K562 (cell line): Measurements from ENCODE around the gene TMF1. TPM values are rescaled to one million over a fixed set of nuclear protein-coding genes. Genes with fewer than 3 reads are reported as not detected.

Source experiments
- CHD2 ChIP-seq: IDR thresholded peaks from 2 replicates; pipeline ENCODE4 v1.6.1; 2011; ENCODE audit warnings: low read depth, low read length
- DACH1 ChIP-seq: fragments of 450-650 bp; IDR thresholded peaks from 2 replicates; pipeline ENCODE4 v1.6.1; 2018; ENCODE audit not compliant: partially characterized antibody
- FOXK1 ChIP-seq: sonication (generic); formaldehyde crosslinking; IDR thresholded peaks from 2 replicates; pipeline ENCODE4 v1.8.0; 2022; ENCODE audit warnings: missing genetic modification reagents, mild to moderate bottlenecking, borderline replicate concordance
- FOXK2 ChIP-seq, 2 experiments: fragments of 450-650 bp; IDR thresholded peaks in 1 of 2; conservative IDR thresholded peaks in 1 of 2; 2 replicates each; pipeline ENCODE4 v1.6.1; 2016; ENCODE audit warnings: low read depth in 2 of 2, mild to moderate bottlenecking in 1 of 2
- GABPB1 ChIP-seq: sonication (generic); formaldehyde crosslinking; IDR thresholded peaks from 2 replicates; pipeline ENCODE4 v1.8.0; 2022; ENCODE audit warnings: mild to moderate bottlenecking, missing genetic modification reagents
- HOXB6 ChIP-seq: fragments of 250-450 bp; sonication (Bioruptor Pico); IDR thresholded peaks from 2 replicates; pipeline ENCODE4 v1.5.1; 2022; ENCODE audit warnings: mild to moderate bottlenecking, borderline replicate concordance
- NELFE ChIP-seq: IDR thresholded peaks from 2 replicates; pipeline ENCODE4 v1.6.1; 2011; ENCODE audit warnings: mild to moderate bottlenecking; ENCODE audit not compliant: insufficient read depth, insufficient read length
- NFYB ChIP-seq: IDR thresholded peaks from 2 replicates; pipeline ENCODE4 v1.6.1; 2011; ENCODE audit warnings: mild to moderate bottlenecking, moderate library complexity; ENCODE audit not compliant: insufficient read length; ENCODE audit errors: extremely low read depth
- SP2 ChIP-seq: IDR thresholded peaks from 2 replicates; pipeline ENCODE4 v1.6.1; 2011; ENCODE audit warnings: mild to moderate bottlenecking, low read depth, low read length, moderate library complexity; ENCODE audit not compliant: poor library complexity, severe bottlenecking; ENCODE audit errors: extremely low read depth
- TAF9B ChIP-seq: fragments of 450-650 bp; IDR thresholded peaks from 2 replicates; pipeline ENCODE4 v1.6.1; 2018; ENCODE audit warnings: mild to moderate bottlenecking; ENCODE audit not compliant: partially characterized antibody
- TEAD4 ChIP-seq, 2 experiments: sonication (generic) in 1 of 2; formaldehyde crosslinking in 1 of 2; IDR thresholded peaks; 2 replicates each; pipeline versions ENCODE4 v1.6.1 to v1.8.0; 2012 to 2022; ENCODE audit warnings: borderline replicate concordance in 1 of 2, inconsistent platforms in 1 of 2, low read length in 1 of 2, mild to moderate bottlenecking in 1 of 2, missing genetic modification reagents in 1 of 2
- ZNF140 ChIP-seq: fragments of 250-450 bp; sonication (Bioruptor Pico); IDR thresholded peaks from 2 replicates; pipeline ENCODE4 v1.8.0; 2021; ENCODE audit warnings: moderate library complexity, mild to moderate bottlenecking, inconsistent platforms
- polyA plus RNA-seq, 8 experiments: library from polyadenylated mRNA; depleted of rRNA in 4 of 8; stranded (reverse) in 5 of 8; unstranded in 3 of 8; fragments of >200 nt; fragmentation: Nextera tagmentation in 2 of 8; fragmentation: Illumina TruSeq in 1 of 8; extraction: Ambion mirVana in 2 of 8; extraction: Trizol in 1 of 8; gene quantifications; 2 replicates each; pipeline versions ENCODE4 v1.2.1 to v1.2.3, GENCODE V29; 2011 to 2014; ENCODE audit warnings: inconsistent platforms in 1 of 8, missing spikeins in 1 of 8
- total RNA-seq, 7 experiments: library from RNA; depleted of rRNA in 6 of 7; stranded (reverse); fragments of >200 nt in 6 of 7; fragmentation: Illumina TruSeq in 2 of 7; extraction: Trizol in 2 of 7; gene quantifications; 2 replicates each; pipeline versions ENCODE4 v1.2.1 to v1.2.3, GENCODE V29; 2011 to 2021; ENCODE audit warnings: low replicate concordance in 1 of 7
- TF ChIP-seq, protein P1 (sequence below): fragments of 200-800 bp; sonication (Bioruptor generic); IDR thresholded peaks from 2 replicates; pipeline ENCODE4 v1.6.1; 2017; ENCODE audit warnings: missing genetic modification characterization, missing compliant biosample characterization
- TF ChIP-seq, protein P2 (sequence below), 2 experiments: IDR thresholded peaks; 2 replicates each; pipeline ENCODE4 v1.6.1; 2012; ENCODE audit warnings: improper control_type of control experiment in 2 of 2, low read depth in 2 of 2, low read length in 2 of 2, borderline replicate concordance in 1 of 2
- TF ChIP-seq, protein P3 (sequence below), 2 experiments: fragments of 450-650 bp; conservative IDR thresholded peaks; 2 replicates each; pipeline ENCODE4 v1.6.1; 2017; ENCODE audit warnings: mild to moderate bottlenecking in 2 of 2, moderate library complexity in 2 of 2
- TF ChIP-seq, protein P4 (sequence below): fragments of 250-450 bp; sonication (Bioruptor Pico); IDR thresholded peaks from 2 replicates; pipeline ENCODE4 v1.5.0; 2022; ENCODE audit warnings: mild to moderate bottlenecking
- TF ChIP-seq, protein P5 (sequence below): fragments of 250-450 bp; sonication (Bioruptor Pico); IDR thresholded peaks from 2 replicates; pipeline ENCODE4 v1.8.0; 2022; ENCODE audit warnings: moderate library complexity, mild to moderate bottlenecking, inconsistent platforms

TMF1 gene
- total and polyA plus RNA-seq, 9 of the 15 experiments (the other 6 are each of a cell fraction or from before 2014, with no cell fraction given): 3.1 to 13.9 (median 10.3) TPM

DNA sequence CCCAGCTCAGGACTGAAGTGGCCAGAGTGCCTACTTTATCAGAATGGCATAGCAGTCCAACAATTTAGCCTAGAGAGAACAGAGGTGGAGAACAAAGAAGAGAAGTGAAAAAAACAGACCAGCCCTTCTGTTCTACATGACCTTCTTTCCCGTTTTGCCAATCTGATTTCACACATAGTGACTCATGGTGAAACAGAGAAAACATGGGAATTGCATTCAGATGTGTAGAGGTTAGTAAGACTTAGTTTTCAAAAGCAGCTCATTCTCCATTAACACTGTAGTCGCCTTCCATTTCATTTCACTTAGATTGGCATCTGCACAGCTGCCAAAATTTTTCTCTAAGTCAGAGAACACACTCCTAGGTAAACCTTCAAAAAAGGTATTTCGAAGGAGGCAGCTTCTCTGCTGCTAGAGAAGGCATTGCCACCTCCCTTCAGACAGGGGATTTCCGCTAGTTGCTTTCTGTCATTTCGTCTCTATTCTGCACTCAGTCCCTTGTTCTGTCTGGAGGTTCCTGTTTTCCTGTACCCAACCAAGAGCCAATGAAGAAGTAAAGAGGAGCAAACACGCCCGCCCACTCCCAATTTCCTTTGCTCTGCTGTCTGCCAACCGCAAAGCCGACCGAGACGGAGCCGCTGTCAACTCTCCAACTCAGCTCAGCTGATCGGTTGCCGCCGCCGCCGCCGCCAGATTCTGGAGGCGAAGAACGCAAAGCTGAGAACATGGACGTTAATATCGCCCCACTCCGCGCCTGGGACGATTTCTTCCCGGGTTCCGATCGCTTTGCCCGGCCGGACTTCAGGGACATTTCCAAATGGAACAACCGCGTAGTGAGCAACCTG lies 32.4 kb upstream of the TMF1 start, which contains the start of gene ARL6IP5 (continued):
- TF ChIP-seq, protein P1, sequence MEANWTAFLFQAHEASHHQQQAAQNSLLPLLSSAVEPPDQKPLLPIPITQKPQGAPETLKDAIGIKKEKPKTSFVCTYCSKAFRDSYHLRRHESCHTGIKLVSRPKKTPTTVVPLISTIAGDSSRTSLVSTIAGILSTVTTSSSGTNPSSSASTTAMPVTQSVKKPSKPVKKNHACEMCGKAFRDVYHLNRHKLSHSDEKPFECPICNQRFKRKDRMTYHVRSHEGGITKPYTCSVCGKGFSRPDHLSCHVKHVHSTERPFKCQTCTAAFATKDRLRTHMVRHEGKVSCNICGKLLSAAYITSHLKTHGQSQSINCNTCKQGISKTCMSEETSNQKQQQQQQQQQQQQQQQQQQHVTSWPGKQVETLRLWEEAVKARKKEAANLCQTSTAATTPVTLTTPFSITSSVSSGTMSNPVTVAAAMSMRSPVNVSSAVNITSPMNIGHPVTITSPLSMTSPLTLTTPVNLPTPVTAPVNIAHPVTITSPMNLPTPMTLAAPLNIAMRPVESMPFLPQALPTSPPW (CRISPR knock-in tag): 0 out of 2 replicates have a peak, but pooled peaks have one; percentile 19
- TF ChIP-seq DACH1 (peak; percentile 93), NFYB (no peak), NELFE (no peak), ZNF140 (CRISPR knock-in tag) (no peak), HOXB6 (CRISPR knock-in tag) (no peak), FOXK2 (conservative IDR thresholded peaks at IDR 0.05 in 1 of 2, IDR thresholded peaks at IDR 0.05 in 1 of 2; ENCODE audit: low read depth in 2 of 2) (peak in 1 of 2 experiments; percentile 63; a peak in 1 of 4 replicates), CHD2 (no peak), GABPB1 (CRISPR knock-in tag) (0 out of 2 replicates have a peak, but pooled peaks have one; percentile 34), TEAD4 (IDR thresholded peaks at IDR 0.05; ENCODE audit: low read length) (0 out of 2 replicates have a peak, but pooled peaks have one; percentile 18), TEAD4 (CRISPR knock-in tag; IDR thresholded peaks at IDR 0.05; ENCODE audit: borderline replicate concordance) (no peak), TAF9B (peak; percentile 61), SP2 (no peak), FOXK1 (CRISPR knock-in tag) (no peak)
- TF ChIP-seq, protein P2, sequence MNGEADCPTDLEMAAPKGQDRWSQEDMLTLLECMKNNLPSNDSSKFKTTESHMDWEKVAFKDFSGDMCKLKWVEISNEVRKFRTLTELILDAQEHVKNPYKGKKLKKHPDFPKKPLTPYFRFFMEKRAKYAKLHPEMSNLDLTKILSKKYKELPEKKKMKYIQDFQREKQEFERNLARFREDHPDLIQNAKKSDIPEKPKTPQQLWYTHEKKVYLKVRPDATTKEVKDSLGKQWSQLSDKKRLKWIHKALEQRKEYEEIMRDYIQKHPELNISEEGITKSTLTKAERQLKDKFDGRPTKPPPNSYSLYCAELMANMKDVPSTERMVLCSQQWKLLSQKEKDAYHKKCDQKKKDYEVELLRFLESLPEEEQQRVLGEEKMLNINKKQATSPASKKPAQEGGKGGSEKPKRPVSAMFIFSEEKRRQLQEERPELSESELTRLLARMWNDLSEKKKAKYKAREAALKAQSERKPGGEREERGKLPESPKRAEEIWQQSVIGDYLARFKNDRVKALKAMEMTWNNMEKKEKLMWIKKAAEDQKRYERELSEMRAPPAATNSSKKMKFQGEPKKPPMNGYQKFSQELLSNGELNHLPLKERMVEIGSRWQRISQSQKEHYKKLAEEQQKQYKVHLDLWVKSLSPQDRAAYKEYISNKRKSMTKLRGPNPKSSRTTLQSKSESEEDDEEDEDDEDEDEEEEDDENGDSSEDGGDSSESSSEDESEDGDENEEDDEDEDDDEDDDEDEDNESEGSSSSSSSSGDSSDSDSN (IDR thresholded peaks at IDR 0.05; ENCODE audit: borderline replicate concordance in 1 of 2, low read depth in 2 of 2, low read length in 2 of 2): 0 out of 4 replicates have a peak, but pooled peaks of 1 of the 2 experiments have one; percentile 36
- TF ChIP-seq, protein P3, sequence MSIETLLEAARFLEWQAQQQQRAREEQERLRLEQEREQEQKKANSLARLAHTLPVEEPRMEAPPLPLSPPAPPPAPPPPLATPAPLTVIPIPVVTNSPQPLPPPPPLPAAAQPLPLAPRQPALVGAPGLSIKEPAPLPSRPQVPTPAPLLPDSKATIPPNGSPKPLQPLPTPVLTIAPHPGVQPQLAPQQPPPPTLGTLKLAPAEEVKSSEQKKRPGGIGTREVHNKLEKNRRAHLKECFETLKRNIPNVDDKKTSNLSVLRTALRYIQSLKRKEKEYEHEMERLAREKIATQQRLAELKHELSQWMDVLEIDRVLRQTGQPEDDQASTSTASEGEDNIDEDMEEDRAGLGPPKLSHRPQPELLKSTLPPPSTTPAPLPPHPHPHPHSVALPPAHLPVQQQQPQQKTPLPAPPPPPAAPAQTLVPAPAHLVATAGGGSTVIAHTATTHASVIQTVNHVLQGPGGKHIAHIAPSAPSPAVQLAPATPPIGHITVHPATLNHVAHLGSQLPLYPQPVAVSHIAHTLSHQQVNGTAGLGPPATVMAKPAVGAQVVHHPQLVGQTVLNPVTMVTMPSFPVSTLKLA (conservative IDR thresholded peaks at IDR 0.05): peak in 1 of 2 experiments; percentile 51; a peak in 1 of 4 replicates
- TF ChIP-seq, protein P4, sequence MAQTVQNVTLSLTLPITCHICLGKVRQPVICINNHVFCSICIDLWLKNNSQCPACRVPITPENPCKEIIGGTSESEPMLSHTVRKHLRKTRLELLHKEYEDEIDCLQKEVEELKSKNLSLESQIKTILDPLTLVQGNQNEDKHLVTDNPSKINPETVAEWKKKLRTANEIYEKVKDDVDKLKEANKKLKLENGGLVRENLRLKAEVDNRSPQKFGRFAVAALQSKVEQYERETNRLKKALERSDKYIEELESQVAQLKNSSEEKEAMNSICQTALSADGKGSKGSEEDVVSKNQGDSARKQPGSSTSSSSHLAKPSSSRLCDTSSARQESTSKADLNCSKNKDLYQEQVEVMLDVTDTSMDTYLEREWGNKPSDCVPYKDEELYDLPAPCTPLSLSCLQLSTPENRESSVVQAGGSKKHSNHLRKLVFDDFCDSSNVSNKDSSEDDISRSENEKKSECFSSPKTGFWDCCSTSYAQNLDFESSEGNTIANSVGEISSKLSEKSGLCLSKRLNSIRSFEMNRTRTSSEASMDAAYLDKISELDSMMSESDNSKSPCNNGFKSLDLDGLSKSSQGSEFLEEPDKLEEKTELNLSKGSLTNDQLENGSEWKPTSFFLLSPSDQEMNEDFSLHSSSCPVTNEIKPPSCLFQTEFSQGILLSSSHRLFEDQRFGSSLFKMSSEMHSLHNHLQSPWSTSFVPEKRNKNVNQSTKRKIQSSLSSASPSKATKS (CRISPR knock-in tag): no peak
- TF ChIP-seq, protein P5, sequence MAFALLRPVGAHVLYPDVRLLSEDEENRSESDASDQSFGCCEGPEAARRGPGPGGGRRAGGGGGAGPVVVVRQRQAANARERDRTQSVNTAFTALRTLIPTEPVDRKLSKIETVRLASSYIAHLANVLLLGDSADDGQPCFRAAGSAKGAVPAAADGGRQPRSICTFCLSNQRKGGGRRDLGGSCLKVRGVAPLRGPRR (CRISPR knock-in tag): no peak
